CMK (cell line): ENCODE results near the gene ELAVL3.

Experiments used
- DNase-seq: peaks from one replicate; pipeline ENCODE4 v3.0.0-alpha.2; 2010; ENCODE audit warnings: low read depth

ELAVL3 gene

DNA sequence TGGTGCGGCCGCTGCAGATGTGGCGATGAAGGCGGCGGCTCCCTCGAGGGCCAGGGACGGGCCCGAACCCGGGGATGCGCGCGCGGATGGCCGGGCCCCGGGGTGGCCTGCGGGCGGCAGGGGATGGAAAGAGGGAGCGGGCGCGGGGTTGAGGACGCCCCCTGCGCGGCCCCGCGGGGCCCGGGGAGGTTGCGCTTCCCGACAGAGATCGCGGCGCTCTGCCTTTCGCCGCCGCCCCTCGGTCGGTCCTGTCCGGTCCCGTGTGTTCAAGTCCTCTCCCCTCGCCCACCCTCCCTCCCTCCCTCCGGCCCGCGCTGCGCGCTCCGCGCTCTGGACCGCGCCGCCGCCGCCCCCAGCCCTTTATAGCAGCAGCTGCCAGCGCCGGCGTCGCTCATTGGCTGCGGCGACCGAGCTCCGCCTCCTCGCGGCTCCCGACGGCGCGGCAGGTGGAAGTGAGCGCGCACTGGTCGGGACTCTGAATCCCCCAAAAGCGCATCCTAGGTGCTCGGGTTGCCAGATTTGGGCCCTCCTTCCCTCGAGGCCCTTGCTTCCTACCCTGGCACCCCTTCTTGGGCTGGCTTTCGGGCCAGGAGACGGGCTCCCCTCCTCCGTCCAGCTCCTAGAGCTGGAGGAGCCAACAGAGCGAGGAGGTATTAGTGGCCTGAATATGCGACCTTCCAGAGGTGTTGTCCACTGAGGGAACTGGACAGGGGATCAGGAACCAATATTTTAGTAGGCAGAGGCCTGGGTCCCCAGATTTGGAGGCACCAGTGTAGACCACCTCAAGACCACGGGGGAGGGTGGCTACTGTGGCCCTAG is at the start of gene ELAVL3:
Gene ELAVL3 (minus strand): TSS at position 332 of the 819 bp plus-strand sequence. CDS start 438 bp downstream, outside the sequence.
- no peak for DNase-seq

DNA sequence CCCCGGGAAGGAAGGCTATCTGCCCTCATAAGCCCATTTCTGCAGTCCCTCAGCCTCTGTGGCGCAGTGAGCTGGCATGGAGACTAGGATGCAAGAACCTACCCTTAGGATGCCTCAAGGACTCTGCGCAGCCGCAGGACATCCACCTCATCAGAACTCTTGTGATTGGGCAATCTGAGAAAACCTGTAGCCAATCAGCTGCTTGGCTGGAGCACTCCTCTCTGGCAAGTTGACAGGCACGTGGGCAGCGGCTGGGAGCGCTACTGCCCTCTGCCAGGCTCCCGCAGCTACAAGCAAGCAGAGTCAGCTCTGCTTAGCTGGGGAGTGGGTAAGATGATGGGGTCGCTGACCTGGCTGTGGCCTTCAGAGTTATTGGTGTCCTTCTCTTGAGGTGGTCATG is 49.6 kb upstream of the ELAVL3 start:
- DNase-seq = peak; percentile 86

DNA sequence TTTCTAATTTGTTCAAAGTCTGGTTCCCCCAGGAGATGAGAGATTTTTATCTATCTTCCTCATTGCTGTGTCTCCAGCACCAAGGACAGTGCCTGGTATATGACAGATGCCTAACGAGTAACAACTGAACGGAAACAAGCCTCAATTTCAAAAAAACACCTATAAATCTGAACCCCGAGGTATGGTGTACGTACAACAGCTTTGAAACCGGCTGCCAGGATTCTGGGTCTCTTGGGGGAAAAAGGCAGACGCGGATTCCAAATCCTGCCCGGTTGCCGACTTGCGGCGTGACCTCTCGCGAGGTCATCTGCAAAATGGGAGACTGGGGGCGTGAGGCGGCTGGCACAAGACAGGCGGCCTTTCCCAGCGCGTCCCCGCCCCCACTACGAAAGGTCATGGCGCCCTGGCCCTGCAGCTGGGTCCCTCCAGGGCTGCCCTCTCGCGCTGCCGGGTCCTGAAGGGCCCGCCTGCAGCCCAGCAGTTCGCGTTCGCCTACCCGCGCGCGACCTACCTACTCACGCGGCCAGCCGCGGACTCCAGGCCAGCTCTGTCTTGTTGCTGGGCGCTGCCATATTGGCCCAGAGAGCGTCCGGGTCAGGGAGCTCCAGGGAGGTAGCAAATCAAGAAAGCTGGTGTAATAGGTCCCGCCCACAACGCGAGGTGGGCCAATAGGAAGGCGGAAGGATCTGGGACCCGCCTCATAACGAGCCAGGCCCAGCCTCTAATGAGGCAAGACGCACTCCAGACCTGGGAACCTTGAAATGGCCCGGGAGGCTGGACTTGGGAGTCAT is 47.9 kb upstream of the ELAVL3 start, which contains the start of gene ECSIT:
Gene ECSIT (minus strand): TSS at position 584 of the 791 bp plus-strand sequence. CDS start 9,964 bp downstream, outside the sequence.
- peak; percentile 95 for DNase-seq

DNA sequence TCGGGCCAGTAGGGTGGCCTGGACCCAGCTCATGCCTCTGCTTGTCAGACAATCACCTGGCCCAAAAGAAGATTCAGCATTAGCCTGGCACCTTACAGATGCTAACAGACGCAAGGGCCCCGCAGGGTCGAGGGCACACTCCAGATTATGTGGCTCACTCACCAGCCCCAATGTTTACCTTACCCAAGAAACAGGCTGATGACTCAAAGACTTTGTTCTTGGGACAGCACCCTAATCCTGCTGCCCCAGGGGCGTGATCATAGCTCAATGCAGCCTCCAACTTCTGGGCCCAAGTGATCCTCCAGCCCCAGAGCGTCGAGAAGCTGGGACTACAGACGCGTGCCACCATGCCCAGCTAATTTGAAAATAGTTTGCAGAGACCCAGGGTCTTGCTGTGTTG is 38.3 kb upstream of the ELAVL3 start:
- no peak for DNase-seq

DNA sequence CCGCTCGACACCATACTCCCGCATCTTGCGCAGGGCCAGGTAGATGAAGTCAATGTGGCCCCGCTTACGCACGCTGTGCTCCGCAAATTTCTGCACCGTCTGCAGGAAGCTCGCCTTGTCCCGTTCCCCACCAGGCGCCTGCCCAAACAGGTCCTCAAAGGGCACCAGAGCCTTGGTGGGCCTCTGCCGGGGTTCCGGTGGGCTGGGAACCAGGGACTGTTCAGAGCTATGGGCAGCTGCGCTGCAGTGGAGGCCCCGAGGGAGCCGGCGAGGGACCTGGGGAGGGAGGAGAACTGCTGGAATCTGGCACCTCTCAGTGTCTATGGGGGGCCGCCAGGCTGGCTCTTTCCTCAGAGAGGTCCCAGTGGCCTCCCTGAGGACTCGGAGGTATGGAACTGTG is 33.1 kb upstream of the ELAVL3 start:
- DNase-seq = no peak

DNA sequence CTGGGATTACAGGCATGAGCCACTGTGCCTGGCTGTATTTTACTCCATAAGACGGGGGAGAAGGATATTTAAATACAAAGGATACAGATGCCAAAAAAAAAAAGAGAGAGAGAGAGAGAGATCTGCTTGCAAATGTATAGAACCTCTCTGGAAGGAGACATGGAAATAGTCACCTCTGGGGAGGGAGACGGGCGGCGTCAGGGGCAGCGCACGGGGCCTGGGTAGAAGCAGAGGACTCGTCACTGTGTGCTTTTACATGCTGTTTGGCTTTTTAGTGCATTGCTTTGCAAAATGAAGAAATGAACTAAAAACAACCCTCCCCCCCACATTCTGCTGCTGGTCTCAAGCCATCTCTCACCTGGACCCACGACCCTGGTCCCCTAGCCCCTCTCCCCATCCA is 29.6 kb upstream of the ELAVL3 start:
- no peak for DNase-seq

DNA sequence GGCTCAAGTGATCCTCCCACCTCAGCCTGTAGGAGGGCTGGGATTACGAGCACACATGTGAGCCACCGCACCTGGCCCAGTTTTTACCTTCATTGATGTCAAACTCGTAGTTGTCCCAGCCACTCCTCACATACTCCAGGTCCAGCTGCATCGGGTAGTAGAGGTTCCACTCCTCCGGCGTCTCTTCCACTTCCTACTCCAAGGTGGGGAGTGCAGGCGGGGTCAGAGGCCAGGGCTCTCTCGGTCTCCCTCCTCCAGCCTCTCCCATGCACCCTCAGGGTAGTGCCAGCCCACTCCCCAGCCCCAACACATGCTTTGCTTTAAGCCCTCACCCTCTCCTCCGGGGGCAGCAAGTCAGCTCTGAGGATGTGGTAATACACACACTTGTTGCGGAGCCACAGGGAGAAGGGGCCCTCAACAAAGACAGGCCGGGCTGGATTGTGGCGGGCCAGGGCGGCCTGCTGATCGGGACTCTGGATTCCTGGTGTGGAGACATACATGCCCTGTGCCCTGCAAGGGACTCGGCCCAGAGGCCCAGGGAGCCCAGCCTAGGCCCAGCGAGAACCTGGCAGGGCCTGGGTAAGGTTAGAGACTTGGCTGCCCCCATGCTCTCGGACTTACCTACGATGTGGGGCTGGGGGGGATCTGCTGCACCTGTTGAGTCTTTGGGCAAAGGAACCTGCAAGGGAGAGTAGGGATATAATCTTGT is 26.7 kb upstream of the ELAVL3 start:
- DNase-seq = no peak

DNA sequence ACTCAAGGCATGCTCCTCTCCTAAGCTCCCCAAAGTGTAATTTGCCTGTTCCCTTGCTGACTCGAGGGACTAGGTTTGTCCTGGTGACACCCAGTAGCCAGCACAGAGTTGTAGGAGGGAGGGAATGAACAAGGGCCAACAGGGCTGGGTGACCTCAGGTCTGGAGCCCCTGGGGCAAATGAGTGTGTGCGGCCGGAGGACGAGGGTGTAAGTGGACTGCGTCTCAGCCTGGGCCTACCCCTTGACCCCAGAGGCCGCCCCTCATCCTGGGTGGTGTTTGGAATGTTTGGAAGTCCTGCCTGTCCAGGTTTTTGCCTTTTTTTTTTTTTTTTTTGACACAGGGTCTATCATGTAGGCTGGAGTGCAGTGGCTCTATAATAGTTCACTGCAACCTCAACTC is 26.1 kb upstream of the ELAVL3 start:
- DNase-seq = no peak

DNA sequence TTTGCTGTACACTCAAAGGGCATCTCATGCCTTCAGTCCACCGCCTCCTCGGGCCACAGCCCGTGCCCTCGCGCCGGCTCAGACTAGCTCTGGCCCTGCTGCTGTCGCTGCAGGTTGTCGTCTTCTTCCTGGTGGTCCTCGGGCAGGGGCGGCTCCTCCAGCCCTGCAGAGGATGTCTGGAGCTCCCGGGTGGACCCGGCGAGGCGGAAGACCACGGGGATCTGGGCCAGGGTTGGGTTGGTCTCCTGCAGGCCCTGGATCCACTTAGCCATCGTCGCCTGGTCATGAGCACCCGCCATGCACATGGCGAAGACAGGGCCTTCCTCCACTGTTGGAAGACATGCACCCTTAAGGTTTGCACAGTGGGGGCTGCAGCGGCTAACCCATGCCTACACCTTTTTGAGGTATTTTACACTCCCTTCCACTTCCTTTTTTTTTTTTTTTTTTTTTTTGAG is 25.3 kb upstream of the ELAVL3 start:
- no peak for DNase-seq

DNA sequence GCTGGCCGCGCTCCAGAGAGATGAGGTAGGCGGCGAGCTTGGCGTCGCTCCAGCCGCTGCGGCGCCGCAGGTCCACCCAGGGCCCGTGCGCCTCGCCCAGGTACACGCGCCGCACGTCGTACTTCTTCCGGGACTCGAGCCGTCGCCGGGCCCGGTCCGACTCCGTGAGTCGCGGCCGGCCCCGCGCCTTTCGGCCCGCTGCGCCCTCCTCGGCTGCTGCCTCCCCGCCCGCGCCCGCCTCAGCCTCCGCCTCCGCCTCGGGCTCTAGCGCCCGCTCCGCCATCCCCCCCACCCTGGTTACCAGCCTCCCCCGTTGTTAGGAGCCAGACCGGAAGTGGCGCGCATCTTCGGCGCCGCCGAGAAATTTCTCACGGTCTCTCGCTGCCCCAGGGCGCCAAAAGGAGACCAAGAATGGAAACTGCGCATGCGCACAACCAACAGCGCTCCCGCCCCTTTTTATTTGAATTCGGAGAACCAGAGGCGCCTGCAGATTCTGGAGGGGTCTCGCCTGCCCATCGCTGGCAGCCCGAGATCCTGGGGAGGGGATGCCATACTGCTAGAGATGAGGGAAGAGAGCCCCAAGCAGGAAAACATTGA is 24.8 kb upstream of the ELAVL3 start, which contains the start of gene ZNF653:
Gene ZNF653 (minus strand): TSS at position 336 of the 597 bp plus-strand sequence. CDS start 53 bp downstream, at position 283.
- peak; percentile 77 for DNase-seq

DNA sequence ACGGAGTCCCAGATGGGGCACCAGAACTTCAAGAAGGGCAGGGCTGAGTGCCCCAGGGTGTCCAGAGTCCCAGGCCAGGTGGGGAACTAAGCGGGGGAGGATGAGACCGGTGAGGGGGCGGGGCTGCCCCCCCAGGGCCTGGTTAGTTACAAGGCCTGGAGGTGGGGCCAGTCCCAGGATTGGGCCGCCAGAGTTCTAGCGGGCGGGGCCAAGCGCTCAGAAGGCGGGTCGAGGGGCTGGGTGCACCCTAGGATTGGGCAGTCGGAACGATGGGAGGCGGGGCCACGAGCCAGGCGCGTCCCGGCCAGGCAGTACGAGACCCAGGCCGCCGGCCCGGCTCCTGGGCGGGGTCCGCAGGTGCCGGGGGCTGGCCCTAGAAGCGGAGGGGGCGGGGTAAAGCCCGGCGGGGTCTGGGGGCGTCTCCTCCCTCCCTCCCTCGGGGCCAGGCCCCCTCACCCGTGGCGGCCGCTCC is 24.2 kb upstream of the ELAVL3 start:
- DNase-seq = peak; percentile 87

DNA sequence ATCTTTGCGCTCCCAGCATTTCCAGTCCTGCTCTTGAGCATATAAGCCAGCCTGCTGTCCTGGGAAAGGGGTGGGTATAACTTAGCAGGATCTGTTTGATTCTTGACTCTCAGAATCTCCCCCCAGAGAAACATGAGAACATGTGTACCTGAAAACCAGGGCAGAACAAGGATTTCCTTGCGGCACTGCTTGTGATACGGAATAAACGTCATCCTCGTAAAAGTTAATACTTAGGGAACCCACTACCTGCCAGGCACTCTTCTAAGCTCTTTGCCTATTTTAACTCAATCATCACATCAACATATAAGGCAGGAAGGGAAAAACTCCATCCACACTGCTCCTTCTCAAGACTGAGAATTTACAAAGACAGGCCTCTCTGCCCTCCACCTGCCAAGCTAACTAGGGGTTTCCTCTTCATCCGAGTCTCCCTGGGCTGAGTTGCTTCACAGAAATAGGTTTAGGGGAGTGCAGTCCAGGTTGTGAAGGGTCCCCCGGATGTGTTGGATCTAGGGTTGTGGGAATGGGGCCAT is 23.7 kb upstream of the ELAVL3 start:
- DNase-seq = no peak

DNA sequence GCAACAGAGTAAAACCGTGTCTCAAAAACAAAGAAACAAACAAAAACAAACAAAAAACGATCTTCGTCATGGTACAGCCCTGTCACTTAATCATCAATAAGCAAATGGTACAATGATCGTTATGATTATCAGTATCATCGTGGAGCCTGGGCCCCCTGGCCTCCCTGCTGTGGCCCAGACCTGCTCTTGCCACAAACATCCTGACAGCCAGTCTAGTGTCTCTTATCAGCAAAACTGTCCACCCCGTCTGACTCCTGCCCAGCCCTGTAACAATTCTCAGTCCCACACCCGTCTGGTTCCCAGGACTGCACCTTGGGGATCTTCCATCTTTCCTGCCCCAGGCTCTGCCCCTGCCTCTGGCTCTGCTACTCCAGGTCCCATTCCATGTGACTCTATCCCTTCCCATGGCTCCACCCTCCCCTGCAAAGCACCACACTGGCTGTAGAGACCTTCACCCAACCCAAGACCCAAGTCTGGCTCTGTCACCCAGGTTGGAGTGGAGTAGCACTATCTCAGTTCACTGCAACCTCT is 19.1 kb upstream of the ELAVL3 start:
- no peak for DNase-seq

DNA sequence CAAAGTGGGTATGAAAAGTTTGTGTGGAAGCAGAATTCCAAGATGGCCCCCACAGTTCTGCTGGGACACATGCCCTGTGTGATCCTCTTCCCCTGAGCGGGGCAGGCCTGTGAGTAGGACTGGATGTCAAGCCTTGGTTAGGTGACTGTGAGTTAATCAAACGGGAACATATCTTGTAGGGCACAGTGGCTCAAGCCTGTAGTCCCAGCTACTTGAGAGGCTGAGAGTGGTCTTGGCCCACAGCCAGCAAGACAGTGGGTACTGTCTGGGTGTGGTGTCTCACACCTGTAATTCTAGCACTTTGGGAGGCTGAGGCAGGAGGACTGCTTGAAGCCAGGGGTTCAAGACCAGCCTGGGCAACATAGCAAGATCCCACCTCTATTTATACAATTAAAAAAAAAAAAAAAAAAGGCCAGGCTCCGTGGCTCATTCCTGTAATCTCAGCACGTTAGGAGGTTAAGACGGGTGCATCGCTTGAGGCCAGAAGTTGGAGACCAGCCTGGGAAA is 18.4 kb upstream of the ELAVL3 start:
- no peak for DNase-seq

DNA sequence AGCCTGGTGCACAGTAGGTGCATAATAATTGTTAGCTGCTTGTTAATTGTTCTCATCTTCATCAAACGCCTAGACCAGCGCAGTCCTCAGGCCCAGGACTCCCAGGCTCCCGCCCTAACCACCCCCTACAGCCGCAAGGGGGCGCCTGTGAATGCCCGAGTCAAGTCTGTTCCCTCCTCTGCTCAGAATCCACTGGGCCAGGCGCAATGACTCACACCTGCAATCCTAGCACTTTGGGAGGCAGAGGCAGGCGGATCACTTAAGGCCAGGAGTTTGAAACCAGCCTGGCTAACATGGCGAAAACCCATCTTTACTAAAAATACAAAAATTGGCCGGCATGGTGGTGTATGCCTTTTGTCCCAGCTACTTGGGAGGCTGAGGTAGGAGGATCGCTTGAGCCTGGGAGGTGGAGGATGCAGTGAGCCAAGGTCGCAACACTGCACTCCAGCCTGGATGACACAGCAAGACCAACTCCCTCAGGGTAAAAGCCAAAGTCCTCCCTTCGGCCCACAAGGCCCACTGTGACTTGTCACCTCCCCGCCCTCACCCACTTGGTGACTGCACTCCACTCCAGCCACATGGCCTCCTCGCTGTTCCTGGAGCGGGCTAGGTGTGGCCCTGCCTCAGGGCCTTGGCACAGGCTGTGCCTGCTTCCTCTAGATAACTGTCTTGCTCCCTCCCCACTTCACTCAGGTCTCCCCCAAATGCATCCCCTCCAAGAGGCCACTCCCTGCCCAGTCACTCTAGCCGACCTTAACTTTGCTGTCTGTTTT is 15.7 kb upstream of the ELAVL3 start:
- DNase-seq = no peak

DNA sequence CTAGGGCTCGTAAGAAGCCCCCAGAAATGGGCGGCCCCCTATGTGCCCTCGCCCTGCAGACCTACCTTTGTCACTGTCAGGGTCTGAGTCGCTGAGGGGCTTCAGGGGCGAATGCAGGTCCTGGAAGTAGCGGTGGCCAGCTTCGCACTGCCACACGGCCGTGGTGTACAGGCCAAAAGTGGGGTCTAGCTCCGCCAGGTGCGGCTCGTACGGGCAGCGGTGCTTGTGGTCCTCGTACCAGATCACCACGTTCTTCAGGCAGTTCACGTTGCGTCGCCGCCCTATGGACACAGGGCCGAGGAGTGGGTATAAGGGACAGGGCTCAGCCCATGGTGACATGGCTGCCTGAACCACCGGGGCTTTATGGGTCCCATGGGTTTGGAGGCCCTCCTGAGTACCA is 15.0 kb upstream of the ELAVL3 start:
- no peak for DNase-seq

DNA sequence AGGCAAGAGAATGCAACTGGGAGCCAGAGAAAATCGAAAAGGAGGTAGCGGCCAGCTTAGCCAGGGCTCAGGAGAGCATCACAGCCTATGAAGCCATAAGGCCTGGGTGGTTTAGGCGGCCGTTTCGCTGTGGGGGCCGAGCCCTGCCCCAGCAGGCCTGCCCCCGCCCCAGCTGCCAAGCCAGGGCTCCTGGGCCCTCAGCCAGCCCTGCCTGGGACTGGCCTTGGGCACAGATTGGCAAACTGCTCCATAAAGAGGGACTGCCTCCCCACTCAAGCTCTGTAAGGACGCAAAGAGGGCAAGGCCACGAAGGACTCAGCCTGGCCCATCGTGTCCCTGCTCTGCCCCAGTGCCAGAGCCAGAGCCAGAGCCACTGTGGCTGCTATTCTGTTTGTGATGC is 14.6 kb upstream of the ELAVL3 start:
- DNase-seq = no peak

DNA sequence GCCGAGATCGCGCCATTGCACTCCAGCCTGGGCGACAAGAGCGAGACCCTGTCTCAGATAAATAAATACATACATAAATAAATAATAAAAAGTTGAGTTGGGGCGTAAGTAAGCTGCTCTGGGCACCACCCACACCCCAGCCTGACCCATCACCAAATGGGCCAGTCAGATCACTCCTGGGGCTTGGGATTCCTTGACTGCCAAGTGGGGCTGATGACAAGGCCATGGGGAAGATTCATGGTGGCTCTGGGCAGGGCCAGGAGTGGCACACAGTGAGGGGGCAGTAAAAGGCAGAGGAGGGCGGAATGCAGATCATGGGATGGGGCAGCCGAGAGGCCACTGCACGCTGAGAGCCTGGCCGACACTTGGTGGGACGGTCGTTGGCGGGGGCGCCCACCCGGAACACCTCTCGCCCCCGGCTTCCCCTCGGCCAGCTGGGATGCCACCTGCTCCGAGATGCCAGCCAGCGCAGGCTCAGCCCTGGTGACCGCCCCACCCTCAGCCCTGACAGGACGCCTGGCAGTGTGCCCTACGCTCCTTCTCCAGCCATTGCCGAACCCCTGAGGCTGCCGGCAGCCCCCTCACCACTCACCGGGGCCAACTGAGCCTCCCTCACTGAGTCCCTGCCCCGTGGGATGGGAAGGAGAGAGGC is 13.9 kb upstream of the ELAVL3 start:
- no peak for DNase-seq

DNA sequence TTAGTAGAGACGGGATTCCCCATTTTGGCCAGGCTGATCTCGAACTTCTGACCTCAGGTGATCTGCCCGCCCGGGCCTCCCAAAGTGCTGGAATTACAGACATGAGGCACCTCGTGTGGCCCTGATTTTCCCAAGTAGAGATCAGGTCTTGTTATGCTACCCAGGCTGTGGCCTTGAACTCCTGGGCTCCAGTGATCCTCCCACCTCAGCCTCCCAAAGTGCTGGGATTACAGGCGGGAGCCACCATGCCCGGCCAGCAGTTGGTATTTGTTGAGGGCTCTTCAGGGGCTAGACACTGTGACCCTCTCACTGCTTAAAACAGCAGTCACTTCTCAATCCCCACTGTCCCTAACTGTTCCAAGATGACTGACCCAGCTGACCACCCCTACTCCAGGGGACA is 8.5 kb upstream of the ELAVL3 start:
- no peak for DNase-seq
